Urinary bladder (tissue), 4 donors: ENCODE results near the gene HMCES. TPM values are rescaled to one million over a fixed set of nuclear protein-coding genes. Genes with fewer than 3 reads are reported as not detected.

Experiments
- DNase-seq: peaks from one replicate; pipeline ENCODE4 v3.0.0-alpha.2; 2015; ENCODE audit errors: extremely low spot score
- H3K27ac ChIP-seq: one replicate; pipeline ENCODE4 v1.5.1; 2013; ENCODE audit warnings: low read depth, mild to moderate bottlenecking, moderate library complexity
- H3K36me3 ChIP-seq: one replicate; pipeline ENCODE4 v1.6.1; 2013; ENCODE audit warnings: mild to moderate bottlenecking, moderate library complexity; ENCODE audit not compliant: insufficient read depth
- H3K4me1 ChIP-seq: one replicate; pipeline ENCODE4 v1.6.1; 2013; ENCODE audit warnings: mild to moderate bottlenecking, moderate library complexity; ENCODE audit not compliant: insufficient read depth
- H3K4me3 ChIP-seq: one replicate; pipeline ENCODE4 v1.5.1; 2013; ENCODE audit warnings: low read depth, low read length
- WGBS: extraction: QIAGEN DNeasy Blood & Tissue Kit; methylation state at CpG from one replicate; pipeline ENCODE4 v1.1.7; 2013; 5-methylcytosine and 5-hydroxymethylcytosine counted together
- polyA plus RNA-seq: library from polyadenylated mRNA; stranded (reverse); fragments of 200-250 nt; gene quantifications from one replicate; pipeline ENCODE4 v1.2.3, GENCODE V29; 2013
- total RNA-seq: library from RNA; depleted of rRNA; stranded (reverse); fragments of >200 nt; gene quantifications from one replicate; pipeline ENCODE4 v1.2.3, GENCODE V29; 2014
- donor health status: healthy with polysubstance abuse.
- donor health status: healthy.

HMCES gene
- total and polyA plus RNA-seq, 2 donors, result 15.9 to 33.9 TPM

- DNase-seq, result no peak
- WGBS, result 78% methylated on average over 5 of the region's 5 CpGs
- H3K36me3 ChIP-seq, result no peaks in the 10 kb centered on the region
- H3K4me1 ChIP-seq, result no peaks in the 10 kb centered on the region
- H3K27ac ChIP-seq, result no peak overlapping the region
- H3K4me3 ChIP-seq, result no peak overlapping the region
These were observed 16.6 kb downstream of the HMCES start for GRCh38 chr3:129295286-129295685.

- no peaks in the 10 kb centered on the region for H3K4me1 ChIP-seq
- DNase-seq, result no peak
- H3K36me3 ChIP-seq, result peaks cover 1% of the 10 kb centered on the region
- H3K4me3 ChIP-seq, result no peak overlapping the region
- 68% methylated on average over 3 of the region's 3 CpGs for WGBS
- no peak overlapping the region for H3K27ac ChIP-seq
These were observed 25.7 kb downstream of the HMCES start for GRCh38 chr3:129304146-129304961.

GRCh38 chr3:129304962-129305222, 26.2 kb downstream of the HMCES start:
- WGBS, result 95% methylated on average over 1 of the region's 1 CpG
- no peak overlapping the region for H3K27ac ChIP-seq
- no peaks in the 10 kb centered on the region for H3K4me1 ChIP-seq
- peaks cover 1% of the 10 kb centered on the region for H3K36me3 ChIP-seq
- H3K4me3 ChIP-seq, result no peak overlapping the region
- no peak for DNase-seq

GRCh38 chr3:129305592-129306091, 27.0 kb downstream of the HMCES start:
- Histone ChIP-seq H3K36me3 (peaks cover 1% of the 10 kb centered on the region), H3K4me1 (no peaks in the 10 kb centered on the region), H3K27ac (peak overlapping the region; percentile 13), H3K4me3 (no peak overlapping the region)
- 18% methylated on average over 26 of the region's 26 CpGs for WGBS
- peak; percentile 69 for DNase-seq

GRCh38 chr3:129308636-129309035, 30.0 kb downstream of the HMCES start:
- no peak overlapping the region for H3K4me3 ChIP-seq
- H3K27ac ChIP-seq, result no peak overlapping the region
- H3K36me3 ChIP-seq, result no peaks in the 10 kb centered on the region
- no peak for DNase-seq
- no peaks in the 10 kb centered on the region for H3K4me1 ChIP-seq
- WGBS, result 98% methylated on average over 3 of the region's 3 CpGs

- H3K4me1 ChIP-seq, result no peaks in the 10 kb centered on the region
- no peaks in the 10 kb centered on the region for H3K36me3 ChIP-seq
- no peak overlapping the region for H3K4me3 ChIP-seq
- DNase-seq, result no peak
- WGBS, result 76% methylated on average over 7 of the region's 7 CpGs
- H3K27ac ChIP-seq, result no peak overlapping the region
These were observed 31.7 kb downstream of the HMCES start for GRCh38 chr3:129310111-129311011.

GRCh38 chr3:129311054-129311902, 32.6 kb downstream of the HMCES start:
- DNase-seq, result no peak
- H3K27ac ChIP-seq, result no peak overlapping the region
- WGBS, result 89% methylated on average over 3 of the region's 3 CpGs
- no peaks in the 10 kb centered on the region for H3K36me3 ChIP-seq
- H3K4me3 ChIP-seq, result no peak overlapping the region
- no peaks in the 10 kb centered on the region for H3K4me1 ChIP-seq

- no peaks in the 10 kb centered on the region for H3K36me3 ChIP-seq
- no peak overlapping the region for H3K4me3 ChIP-seq
- no peak for DNase-seq
- no peak overlapping the region for H3K27ac ChIP-seq
- WGBS, result 81% methylated on average over 2 of the region's 2 CpGs
- H3K4me1 ChIP-seq, result no peaks in the 10 kb centered on the region
These were observed 33.5 kb downstream of the HMCES start for GRCh38 chr3:129312021-129312639.

- H3K4me1 ChIP-seq, result no peaks in the 10 kb centered on the region
- no peak overlapping the region for H3K4me3 ChIP-seq
- no peak overlapping the region for H3K27ac ChIP-seq
- no peaks in the 10 kb centered on the region for H3K36me3 ChIP-seq
- no peak for DNase-seq
These were observed 34.2 kb downstream of the HMCES start for GRCh38 chr3:129312671-129313414.

GRCh38 chr3:129313415-129313664, 34.7 kb downstream of the HMCES start:
- no peaks in the 10 kb centered on the region for H3K4me1 ChIP-seq
- no peak overlapping the region for H3K4me3 ChIP-seq
- no peaks in the 10 kb centered on the region for H3K36me3 ChIP-seq
- no peak for DNase-seq
- H3K27ac ChIP-seq, result no peak overlapping the region

- WGBS, result 50% methylated on average over 7 of the region's 7 CpGs
- Histone ChIP-seq H3K36me3 (no peaks in the 10 kb centered on the region), H3K4me3 (peak overlapping the region; percentile 85), H3K27ac (peak overlapping the region; percentile 89), H3K4me1 (no peaks in the 10 kb centered on the region)
- no peak for DNase-seq
These were observed 35.2 kb downstream of the HMCES start for GRCh38 chr3:129313665-129314385.

GRCh38 chr3:129314386-129315222, 35.9 kb downstream of the HMCES start:
- peak; percentile 74 for DNase-seq
- Histone ChIP-seq H3K4me3 (peak overlapping the region; percentile 85), H3K27ac (peak overlapping the region; percentile 89), H3K36me3 (no peaks in the 10 kb centered on the region), H3K4me1 (no peaks in the 10 kb centered on the region)
- 1% methylated on average over 53 of the region's 53 CpGs for WGBS
